K562 (cell line): ENCODE data around the gene OSBPL1A. TPM values are rescaled to one million over a fixed set of nuclear protein-coding genes. Genes with fewer than 3 reads are reported as not detected.

Experiments
- ATAC-seq: fragments of 200-7000 bp; cut with Tn5 transposase; 3 replicates; pipeline ENCODE4 v1.9.1; 2020; ENCODE audit warnings: moderate library complexity
- BruUV-seq: library from RNA; stranded (reverse); fragments of 400-500 nt; replicated peaks from 2 replicates; lab custom pipeline; 2021; lab: Mats Ljungman, UMichigan
- CTCF ChIA-PET: fragments of 300-600 bp; formaldehyde crosslinking; extraction: SDS; loops from one replicate; lab custom pipeline; 2021; ENCODE audit warnings: low intra/inter-chr PET ratio; lab: Yijun Ruan, JAX
- POLR2A ChIA-PET: fragments of 300-600, 350-650 bp; sonication (Branson Sonifier 250); formaldehyde crosslinking; extraction: SDS; loops from one replicate; lab custom pipeline; 2021; ENCODE audit warnings: antibody characterized with exemption, inconsistent platforms; lab: Yijun Ruan, JAX
- DNase-seq, 4 experiments: peaks; one replicate each; pipeline versions ENCODE4 v3.0.0 to v3.0.0-alpha.2; 2011 to 2018; ENCODE audit warnings: low spot score in 3 of 4, mixed read lengths in 3 of 4; ENCODE audit errors: extremely low read depth in 1 of 4
- FAIRE-seq: peaks from 2 replicates; lab custom pipeline; 2011; peaks lifted over from hg19 to GRCh38; lab: Jason Lieb, UNC
- H2AFZ ChIP-seq: 2 replicates; pipeline ENCODE4 v1.6.0; 2011; ENCODE audit warnings: low read depth, low read length, control low read depth, inconsistent platforms
- H3K27ac ChIP-seq: fragments of 200-600 bp; 3 replicates; pipeline ENCODE4 v1.8.0; 2011; ENCODE audit warnings: low read depth, mild to moderate bottlenecking, control low read depth, inconsistent platforms, low read length, moderate library complexity, mixed read lengths; ENCODE audit errors: extremely low read depth
- H3K27me3 ChIP-seq, 2 experiments: fragments of 300-600 bp in 1 of 2; 2 replicates in 1 of 2; 3 replicates in 1 of 2; pipeline versions ENCODE4 v1.6.0 to v1.8.0; 2011; ENCODE audit warnings: inconsistent platforms in 2 of 2, low read length in 2 of 2, mild to moderate bottlenecking in 1 of 2, mixed read lengths in 1 of 2, moderate library complexity in 1 of 2; ENCODE audit not compliant: control insufficient read depth in 2 of 2, insufficient read depth in 2 of 2
- H3K36me3 ChIP-seq: fragments of 300-600 bp; 3 replicates; pipeline ENCODE4 v1.8.0; 2011; ENCODE audit warnings: mild to moderate bottlenecking, low read length, inconsistent platforms; ENCODE audit not compliant: control insufficient read depth, insufficient read depth
- H3K4me1 ChIP-seq, 2 experiments: fragments of 200-600 bp in 1 of 2; replicated peaks in 1 of 2; 2 replicates in 1 of 2; 3 replicates in 1 of 2; pipeline versions ENCODE4 v1.5.1 to v1.8.0; 2011; ENCODE audit warnings: inconsistent platforms in 2 of 2, low read length in 2 of 2, mild to moderate bottlenecking in 1 of 2, mixed read lengths in 1 of 2, moderate library complexity in 1 of 2; ENCODE audit not compliant: control insufficient read depth in 2 of 2, insufficient read depth in 2 of 2
- H3K4me2 ChIP-seq: 2 replicates; pipeline ENCODE4 v1.6.1; 2011; ENCODE audit warnings: low read length, control low read depth, inconsistent platforms, mixed read lengths; ENCODE audit not compliant: insufficient read depth
- H3K4me3 ChIP-seq: fragments of 200-600 bp; sonication (generic), shearing (Covaris generic); 2 replicates; pipeline ENCODE4 v1.5.1; 2016; ENCODE audit warnings: control low read depth, inconsistent platforms
- H3K79me2 ChIP-seq: fragments of 200-600 bp; 3 replicates; pipeline ENCODE4 v1.8.0; 2011; ENCODE audit warnings: low read length, inconsistent platforms; ENCODE audit not compliant: control insufficient read depth, insufficient read depth
- H3K9ac ChIP-seq, 2 experiments: 2 replicates each; pipeline versions ENCODE4 v1.6.0 to v1.6.1; 2011; ENCODE audit warnings: low read depth in 2 of 2, low read length in 2 of 2, control low read depth in 1 of 2, inconsistent platforms in 1 of 2, mild to moderate bottlenecking in 1 of 2, mixed read lengths in 1 of 2; ENCODE audit not compliant: insufficient read depth in 1 of 2
- H3K9me1 ChIP-seq: one replicate; pipeline ENCODE4 v1.6.0; 2011; ENCODE audit warnings: inconsistent platforms, mild to moderate bottlenecking, low read length, moderate library complexity; ENCODE audit not compliant: control insufficient read depth, insufficient read depth
- H3K9me3 ChIP-seq: replicated peaks from 2 replicates; pipeline ENCODE4 v1.5.1; 2011; ENCODE audit warnings: low read depth, low read length, inconsistent platforms; ENCODE audit not compliant: control insufficient read depth, insufficient read depth
- H4K20me1 ChIP-seq: replicated peaks from 2 replicates; pipeline ENCODE4 v1.6.1; 2011; ENCODE audit warnings: low read length, inconsistent platforms, mixed read lengths; ENCODE audit not compliant: control insufficient read depth, insufficient read depth
- BRD9 ChIP-seq: fragments of 450-650 bp; IDR thresholded peaks from 2 replicates; pipeline ENCODE4 v1.6.1; 2018; ENCODE audit warnings: low read depth; ENCODE audit not compliant: partially characterized antibody
- C11orf30 ChIP-seq: fragments of 450-650 bp; IDR thresholded peaks from 2 replicates; pipeline ENCODE4 v1.6.1; 2016; ENCODE audit warnings: low read depth, mild to moderate bottlenecking
- ETS1 ChIP-seq: conservative IDR thresholded peaks from 2 replicates; pipeline ENCODE4 v1.6.1; 2011; ENCODE audit warnings: low read depth, mild to moderate bottlenecking, low read length; ENCODE audit not compliant: control insufficient read depth
- FOXA1 ChIP-seq: fragments of 450-650 bp; IDR thresholded peaks from 2 replicates; pipeline ENCODE4 v1.6.1; 2016; ENCODE audit warnings: mild to moderate bottlenecking, borderline replicate concordance
- MAFF ChIP-seq: IDR thresholded peaks from 2 replicates; pipeline ENCODE4 v1.6.1; 2012; ENCODE audit warnings: low read length, improper control_type of control experiment
- MAFG ChIP-seq: fragments of 450-650 bp; conservative IDR thresholded peaks from 2 replicates; pipeline ENCODE4 v1.6.1; 2016; ENCODE audit warnings: missing genetic modification characterization, missing compliant biosample characterization
- MAFK ChIP-seq: IDR thresholded peaks from 2 replicates; pipeline ENCODE4 v1.6.1; 2011; ENCODE audit warnings: low read length, improper control_type of control experiment
- MYBL2 ChIP-seq, 2 experiments: fragments of 450-650 bp in 1 of 2; sonication (generic) in 1 of 2; formaldehyde crosslinking in 1 of 2; IDR thresholded peaks; 2 replicates each; pipeline versions ENCODE4 v1.6.1 to v1.8.1; 2017 to 2022; ENCODE audit warnings: borderline replicate concordance in 1 of 2, inconsistent platforms in 1 of 2, low read depth in 1 of 2, mild to moderate bottlenecking in 1 of 2, missing genetic modification reagents in 1 of 2, moderate library complexity in 1 of 2
- XRCC4 ChIP-seq: IDR thresholded peaks from one replicate; pipeline ENCODE4 v1.6.1; 2011; ENCODE audit not compliant: insufficient read depth, insufficient read length; ENCODE audit errors: extremely low read depth
- ZNF316 ChIP-seq: fragments of 450-650 bp; IDR thresholded peaks from 2 replicates; pipeline ENCODE4 v1.6.1; 2016
- WGBS: fragments of 100-300 bp; shearing (Covaris generic); methylation state at CpG from one replicate; pipeline ENCODE4 v1.1.6; 2016; ENCODE audit warnings: low coverage, mixed read lengths; ENCODE audit not compliant: insufficient coverage; ENCODE audit errors: missing lambda C conversion rate; 5-methylcytosine and 5-hydroxymethylcytosine counted together
- in situ Hi-C: fragments of 300-500 bp; cut with MboI; formaldehyde crosslinking; loops from 4 replicates; pipeline ENCODE4 v1.15.0; 2018; ENCODE audit warnings: inconsistent platforms, mixed read lengths
- intact Hi-C: fragments of 100-400 bp; cut with micrococcal nuclease; formaldehyde crosslinking; loops from 2 replicates; pipeline ENCODE4 v1.14.2; 2022
- polyA plus RNA-seq, 8 experiments: library from polyadenylated mRNA; depleted of rRNA in 4 of 8; stranded (reverse) in 5 of 8; unstranded in 3 of 8; fragments of >200 nt; fragmentation: Nextera tagmentation in 2 of 8; fragmentation: Illumina TruSeq in 1 of 8; extraction: Ambion mirVana in 2 of 8; extraction: Trizol in 1 of 8; gene quantifications; 2 replicates each; pipeline versions ENCODE4 v1.2.1 to v1.2.3, GENCODE V29; 2011 to 2014; ENCODE audit warnings: inconsistent platforms in 1 of 8, missing spikeins in 1 of 8
- total RNA-seq, 7 experiments: library from RNA; depleted of rRNA in 6 of 7; stranded (reverse); fragments of >200 nt in 6 of 7; fragmentation: Illumina TruSeq in 2 of 7; extraction: Trizol in 2 of 7; gene quantifications; 2 replicates each; pipeline versions ENCODE4 v1.2.1 to v1.2.3, GENCODE V29; 2011 to 2021; ENCODE audit warnings: low replicate concordance in 1 of 7

Gene OSBPL1A
- total and polyA plus RNA-seq, 9 of the 15 experiments (the other 6 are each of a cell fraction or from before 2014, with no cell fraction given) = 0.40 to 0.49 TPM; not detected in 7

- TF ChIP-seq ETS1 = no peak
- TF ChIP-seq MYBL2 (IDR thresholded peaks at IDR 0.05; ENCODE audit: low read depth) = no peak
- TF ChIP-seq MYBL2 (CRISPR knock-in tag; IDR thresholded peaks at IDR 0.05; ENCODE audit: borderline replicate concordance) = no peak
Measured at GRCh38 chr18:24396082-24396633, 1.5 kb downstream of the OSBPL1A start (continued).

- peaks cover 13 to 16% of the 10 kb centered on the region in 2 experiments for H3K27me3 ChIP-seq
- TF ChIP-seq MAFG (tag) (peak; percentile 60), MAFK (peak; percentile 47; the same call in 1 of the 2 replicates), XRCC4 (no peak), ZNF316 (peak; percentile 81), FOXA1 (no peak), BRD9 (no peak), MAFF (peak; percentile 54; the same call in 1 of the 2 replicates), C11orf30 (peak; percentile 61)
- peaks cover 0 to 9% of the 10 kb centered on the region in 2 experiments; a peak in 2 of 5 replicates for H3K4me1 ChIP-seq
- no peaks in the 10 kb centered on the region for H3K36me3 ChIP-seq
- no peaks in the 10 kb centered on the region for H3K9me1 ChIP-seq
- no peak overlapping the region for H3K4me3 ChIP-seq
- in situ Hi-C loops = no loop called here
- no peak overlapping the region for H3K9ac ChIP-seq
- FAIRE-seq = no peak
- H2AFZ ChIP-seq = no peak overlapping the region
- no TSS peak for BruUV-seq
- no peak overlapping the region for H3K27ac ChIP-seq
- intact Hi-C loops = no loop called here
- H3K4me2 ChIP-seq = no peak overlapping the region
- POLR2A ChIA-PET = interaction anchor here (0.6 kb wide), 1 partner anchor 414 kb away, joined by 3 read pairs; no protein-coding TSS in a partner anchor
- H3K79me2 ChIP-seq = no peaks in the 10 kb centered on the region
- CTCF ChIA-PET = no interaction called here
- no peaks in the 10 kb centered on the region for H3K9me3 ChIP-seq
- no peak for ATAC-seq
- WGBS = 8% methylated on average over 11 of the region's 11 CpGs
- H4K20me1 ChIP-seq = no peaks in the 10 kb centered on the region; the same call in 1 of the 2 replicates
- DNase-seq = no peak
Measured at GRCh38 chr18:24395049-24395795, 2.4 kb downstream of the OSBPL1A start.
